HCT116 (cell line): ENCODE results near the gene BOD1. TPM values are rescaled to one million over a fixed set of nuclear protein-coding genes. Genes with fewer than 3 reads are reported as not detected.
A peak's percentile ranks its signal among the peaks of the same experiment; 100 is the strongest.

Experiments used
- ATAC-seq: fragments of 200-7000 bp; cut with Tn5 transposase; 2 replicates; pipeline ENCODE4 v1.9.1; 2020; ENCODE audit warnings: mild to moderate bottlenecking, moderate library complexity
- BruUV-seq: library from RNA; stranded (reverse); fragments of 400-500 nt; replicated peaks from 2 replicates; lab custom pipeline; 2021; lab: Mats Ljungman, UMichigan
- CTCF ChIA-PET: fragments of 300-600 bp; sonication (Branson Sonifier 250); formaldehyde crosslinking; loops from one replicate; lab custom pipeline; 2021; ENCODE audit warnings: antibody characterized with exemption; lab: Charles Lee
- POLR2A ChIA-PET: fragments of 300-600, 350-600 bp; sonication (Branson Sonifier 250); formaldehyde crosslinking; loops from one replicate; lab custom pipeline; 2021; ENCODE audit warnings: antibody characterized with exemption; lab: Charles Lee
- RAD21 ChIA-PET, 2 experiments: fragments of 300-600 bp; sonication (Branson Sonifier 250); formaldehyde crosslinking; loops; one replicate each; lab custom pipeline; 2023; ENCODE audit warnings: low total read pairs in 2 of 2; ENCODE audit not compliant: uncharacterized antibody in 2 of 2, unreplicated experiment in 2 of 2, low non-redundant PET in 1 of 2; lab: Charles Lee
- DNase-seq: peaks from one replicate; pipeline ENCODE4 v3.0.0-alpha.2; 2010; ENCODE audit warnings: low read depth, low spot score
- H2AFZ ChIP-seq: fragments of 200-600 bp; shearing (Covaris generic), sonication (generic); 2 replicates; pipeline ENCODE4 v1.6.1; 2017; ENCODE audit warnings: low read depth, mixed run types, mixed read lengths, antibody characterized with exemption, low read length; ENCODE audit not compliant: poor library complexity, severe bottlenecking
- H3K27ac ChIP-seq: 2 replicates; pipeline ENCODE4 v1.5.1; 2012; ENCODE audit warnings: low read depth, low read length
- H3K27me3 ChIP-seq: fragments of 200-600 bp; sonication (generic); 2 replicates; pipeline ENCODE4 v1.6.1; 2016; ENCODE audit warnings: mixed run types, low read length, mixed read lengths; ENCODE audit not compliant: insufficient read depth
- H3K36me3 ChIP-seq, 2 experiments: fragments of 200-500 bp in 1 of 2; fragments of 200-600 bp in 1 of 2; sonication (Bioruptor generic) in 1 of 2; sonication (generic) in 1 of 2; 2 replicates each; pipeline versions ENCODE4 v1.5.1 to v1.6.1; 2014 to 2016; ENCODE audit warnings: low read length in 2 of 2, inconsistent platforms in 1 of 2, mixed read lengths in 1 of 2, mixed run types in 1 of 2; ENCODE audit not compliant: insufficient read depth in 2 of 2, control insufficient read depth in 1 of 2
- H3K4me1 ChIP-seq, 2 experiments: fragments of 200-600 bp in 1 of 2; sonication (generic) in 1 of 2; 2 replicates each; pipeline versions ENCODE4 v1.5.1 to v1.6.1; 2012 to 2017; ENCODE audit warnings: low read length in 2 of 2, inconsistent platforms in 1 of 2, mild to moderate bottlenecking in 1 of 2, mixed read lengths in 1 of 2, mixed run types in 1 of 2, moderate library complexity in 1 of 2; ENCODE audit not compliant: insufficient read depth in 2 of 2, control insufficient read depth in 1 of 2
- H3K4me2 ChIP-seq: fragments of 200-600 bp; sonication (generic); 2 replicates; pipeline ENCODE4 v1.6.1; 2017; ENCODE audit warnings: mixed run types, low read length, mixed read lengths
- H3K4me3 ChIP-seq, 2 experiments: fragments of 200-600 bp in 1 of 2; sonication (generic) in 1 of 2; replicated peaks in 1 of 2; 2 replicates each; pipeline ENCODE4 v1.5.1; 2011 to 2016; ENCODE audit warnings: low read length in 2 of 2, control low read depth in 1 of 2, low read depth in 1 of 2, mild to moderate bottlenecking in 1 of 2, mixed read lengths in 1 of 2, mixed run types in 1 of 2
- H3K79me2 ChIP-seq: fragments of 200-600 bp; sonication (generic); 2 replicates; pipeline ENCODE4 v1.6.1; 2017; ENCODE audit warnings: mild to moderate bottlenecking, mixed run types, low read length, moderate library complexity, mixed read lengths; ENCODE audit not compliant: insufficient read depth
- H3K9ac ChIP-seq: fragments of 200-600 bp; sonication (generic); 2 replicates; pipeline ENCODE4 v1.6.1; 2016; ENCODE audit warnings: low read length, mixed read lengths
- H3K9me2 ChIP-seq: fragments of 200-600 bp; sonication (generic), shearing (Covaris generic); 2 replicates; pipeline ENCODE4 v1.6.1; 2017; ENCODE audit warnings: mixed run types, mild to moderate bottlenecking, moderate library complexity; ENCODE audit not compliant: insufficient read depth
- H3K9me3 ChIP-seq, 2 experiments: fragments of 200-500 bp in 1 of 2; fragments of 200-600 bp in 1 of 2; sonication (Bioruptor generic) in 1 of 2; sonication (generic) in 1 of 2; 2 replicates each; pipeline ENCODE4 v1.6.1; 2014 to 2017; ENCODE audit warnings: low read length in 2 of 2, mixed read lengths in 2 of 2, inconsistent platforms in 1 of 2, low read depth in 1 of 2, mild to moderate bottlenecking in 1 of 2, mixed run types in 1 of 2, moderate library complexity in 1 of 2; ENCODE audit not compliant: control insufficient read depth in 1 of 2, insufficient read depth in 1 of 2
- H4K20me1 ChIP-seq: fragments of 200-600 bp; sonication (generic), shearing (Covaris generic); 2 replicates; pipeline ENCODE4 v1.6.1; 2017; ENCODE audit warnings: mixed run types, mild to moderate bottlenecking, moderate library complexity; ENCODE audit not compliant: insufficient read depth
- CBX3 ChIP-seq: IDR thresholded peaks from 2 replicates; pipeline ENCODE4 v1.6.1; 2012; ENCODE audit warnings: low read depth
- CEBPB ChIP-seq: IDR thresholded peaks from 2 replicates; pipeline ENCODE4 v1.6.1; 2012; ENCODE audit warnings: low read depth
- CTCF ChIP-seq, 3 experiments: fragments of 200-600 bp in 1 of 3; sonication (generic) in 1 of 3; IDR thresholded peaks in 2 of 3; conservative IDR thresholded peaks in 1 of 3; 2 replicates each; pipeline ENCODE4 v1.5.1; 2012 to 2017; ENCODE audit warnings: low read depth in 2 of 3, low read length in 2 of 3, antibody characterized with exemption in 1 of 3, borderline replicate concordance in 1 of 3, control low read depth in 1 of 3, mild to moderate bottlenecking in 1 of 3, mixed read lengths in 1 of 3, mixed run types in 1 of 3, moderate library complexity in 1 of 3; ENCODE audit not compliant: insufficient read depth in 1 of 3
- EGR1 ChIP-seq: IDR thresholded peaks from 2 replicates; pipeline ENCODE4 v1.6.1; 2012; ENCODE audit warnings: low read depth
- EZH2 ChIP-seq: fragments of 200-600 bp; sonication (generic); IDR thresholded peaks from 2 replicates; pipeline ENCODE4 v1.6.1; 2017; ENCODE audit warnings: antibody characterized with exemption, mixed run types
- MAX ChIP-seq: IDR thresholded peaks from 2 replicates; pipeline ENCODE4 v1.6.1; 2012
- POLR2AphosphoS5 ChIP-seq: IDR thresholded peaks from 2 replicates; pipeline ENCODE4 v1.6.1; 2011; ENCODE audit warnings: mild to moderate bottlenecking, low read depth, low read length, moderate library complexity
- RAD21 ChIP-seq: IDR thresholded peaks from 2 replicates; pipeline ENCODE4 v1.6.1; 2012; ENCODE audit warnings: low read depth, mild to moderate bottlenecking
- TCF7L2 ChIP-seq: IDR thresholded peaks from 2 replicates; pipeline ENCODE4 v1.7.0; 2011; ENCODE audit warnings: borderline replicate concordance, inconsistent platforms; ENCODE audit not compliant: insufficient read depth, insufficient read length; ENCODE audit errors: extremely low read depth
- YY1 ChIP-seq: IDR thresholded peaks from 2 replicates; pipeline ENCODE4 v1.6.1; 2011; ENCODE audit warnings: low read length, low read depth, moderate library complexity, mild to moderate bottlenecking; ENCODE audit not compliant: insufficient replicate concordance; ENCODE audit errors: extremely low read depth
- ZFX ChIP-seq: fragments of 450-650 bp; IDR thresholded peaks from 2 replicates; pipeline ENCODE4 v1.6.1; 2017
- ZNF274 ChIP-seq: fragments of 200-500 bp; sonication (Bioruptor generic); IDR thresholded peaks from 2 replicates; pipeline ENCODE4 v1.6.1; 2014; ENCODE audit warnings: mild to moderate bottlenecking, low read depth, low read length, inconsistent platforms
- intact Hi-C: fragments of 100-400 bp; cut with micrococcal nuclease; formaldehyde crosslinking; loops from 2 replicates; pipeline ENCODE4 v1.10.0; 2022
- total RNA-seq: library from RNA; stranded (reverse); gene quantifications from one replicate; pipeline ENCODE4 v1.2.1, GENCODE V29; 2021; ENCODE audit not compliant: unreplicated experiment

The BOD1 gene
- total RNA-seq, 1 experiment from 2014 or later, result 60.2 TPM

GRCh38 chr5:173629628-173630027, 13.2 kb upstream of the BOD1 start:
- no peaks in the 10 kb centered on the region for H3K4me1 ChIP-seq
- CTCF ChIA-PET, result interaction anchor here (0.5 to 1.7 kb wide), 14 partner anchors 12 to 687 kb away, joined by 3 to 7 read pairs (median 4); no protein-coding TSS in a partner anchor

More at GRCh38 chr5:173629628-173630027, 13.2 kb upstream of the BOD1 start:
- Histone ChIP-seq H3K27ac (no peak overlapping the region), H3K9ac (no peak overlapping the region), H3K27me3 (peaks cover 4% of the 10 kb centered on the region; the same call in 1 of the 2 replicates), H3K9me2 (no peaks in the 10 kb centered on the region), H3K4me2 (no peak overlapping the region), H2AFZ (no peak overlapping the region), H3K36me3 (no peaks in the 10 kb centered on the region), H3K79me2 (no peaks in the 10 kb centered on the region), H4K20me1 (no peaks in the 10 kb centered on the region), H3K4me3 (no peak overlapping the region), H3K9me3 (no peaks in the 10 kb centered on the region)
- intact Hi-C loops, result loop anchor here (5.0 kb wide), 1 partner anchor 298 kb away; no protein-coding TSS in a partner anchor
- POLR2A ChIA-PET, result no interaction called here
- RAD21 ChIA-PET, result interaction anchor here in 1 of 2 experiments (0.5 kb wide), 1 partner anchor 344 kb away, joined by 4 read pairs; no protein-coding TSS in a partner anchor
- BruUV-seq, result no TSS peak
- no peak for DNase-seq
- TF ChIP-seq POLR2AphosphoS5, result no peak
- TF ChIP-seq CEBPB, result no peak
- TF ChIP-seq CTCF (IDR thresholded peaks at IDR 0.05 in 2 of 3, conservative IDR thresholded peaks at IDR 0.05 in 1 of 3; ENCODE audit: borderline replicate concordance in 1 of 3, insufficient read depth in 1 of 3, low read depth in 2 of 3, low read length in 2 of 3), result peak; percentile 21 to 71 (median 68); a peak in 4 of 6 replicates
- TF ChIP-seq ZNF274, result no peak
- no peak for TF ChIP-seq YY1
- TF ChIP-seq ZFX, result no peak
- no peak for TF ChIP-seq EGR1
- no peak for TF ChIP-seq CBX3
- no peak for TF ChIP-seq EZH2
- peak; percentile 50 for TF ChIP-seq RAD21
- no peak for TF ChIP-seq MAX
- no peak for TF ChIP-seq TCF7L2
- peak; percentile 88 for ATAC-seq
